MM.1S (cell line): Measurements from ENCODE around the gene DXO.
"Not testable (repeated sequence)": the region's sequence is repeated elsewhere in the genome, so short reads cannot be mapped to it uniquely, and the experiment has no call there.

Experiments
- DNase-seq: peaks from one replicate; pipeline ENCODE4 v3.0.0-alpha.2; 2015
- H2AFZ ChIP-seq: fragments of 300-600 bp; sonication (generic); 2 replicates; pipeline ENCODE4 v1.6.0; 2016; ENCODE audit warnings: antibody characterized with exemption, low read length
- H3F3A ChIP-seq: fragments of 300-600 bp; sonication (generic); 2 replicates; pipeline ENCODE4 v1.6.1; 2016; ENCODE audit warnings: mild to moderate bottlenecking, antibody characterized with exemption, low read length, moderate library complexity, mixed read lengths; ENCODE audit not compliant: insufficient read depth
- H3K27ac ChIP-seq: fragments of 300-600 bp; sonication (generic); 2 replicates; pipeline ENCODE4 v1.5.1; 2016; ENCODE audit warnings: mild to moderate bottlenecking, low read length
- H3K27me3 ChIP-seq: fragments of 300-600 bp; sonication (generic); replicated peaks from 2 replicates; pipeline ENCODE4 v1.6.0; 2016; ENCODE audit warnings: low read length; ENCODE audit not compliant: insufficient read depth
- H3K36me3 ChIP-seq: fragments of 300-600 bp; sonication (generic); replicated peaks from 2 replicates; pipeline ENCODE4 v1.6.1; 2016; ENCODE audit warnings: mild to moderate bottlenecking, low read length, mixed read lengths; ENCODE audit not compliant: insufficient read depth
- H3K4me1 ChIP-seq: fragments of 300-600 bp; sonication (generic); 2 replicates; pipeline ENCODE4 v1.6.1; 2016; ENCODE audit warnings: low read length, mixed read lengths
- H3K4me2 ChIP-seq: fragments of 300-600 bp; sonication (generic); 2 replicates; pipeline ENCODE4 v1.6.0; 2016; ENCODE audit warnings: low read depth, low read length
- H3K4me3 ChIP-seq: fragments of 300-600 bp; sonication (generic); 2 replicates; pipeline ENCODE4 v1.5.1; 2016; ENCODE audit warnings: low read length, mixed read lengths
- H3K79me2 ChIP-seq: fragments of 300-600 bp; sonication (generic); 2 replicates; pipeline ENCODE4 v1.6.1; 2016; ENCODE audit warnings: mixed run types, low read length, mixed read lengths
- H3K9ac ChIP-seq: fragments of 300-600 bp; sonication (generic); 2 replicates; pipeline ENCODE4 v1.6.1; 2016; ENCODE audit warnings: low read length, mixed read lengths
- H3K9me2 ChIP-seq: fragments of 300-600 bp; sonication (generic); replicated peaks from 2 replicates; pipeline ENCODE4 v1.6.1; 2016; ENCODE audit warnings: mild to moderate bottlenecking, low read length, mixed read lengths; ENCODE audit not compliant: insufficient read depth
- H3K9me3 ChIP-seq: fragments of 300-600 bp; sonication (generic); replicated peaks from 2 replicates; pipeline ENCODE4 v1.6.1; 2016; ENCODE audit warnings: mild to moderate bottlenecking, low read length, mixed read lengths; ENCODE audit not compliant: insufficient read depth
- H4K20me1 ChIP-seq: fragments of 300-600 bp; sonication (generic); 2 replicates; pipeline ENCODE4 v1.6.1; 2016; ENCODE audit warnings: mild to moderate bottlenecking, low read length, moderate library complexity, mixed read lengths; ENCODE audit not compliant: insufficient read depth

DXO gene

GRCh38 chr6:32008616-32009015 is 36.7 kb upstream of the DXO start:
- H3K4me3 ChIP-seq, H3F3A ChIP-seq, H2AFZ ChIP-seq, H3K4me2 ChIP-seq, H3K27ac ChIP-seq, H3K36me3 ChIP-seq, H3K27me3 ChIP-seq, H4K20me1 ChIP-seq, H3K79me2 ChIP-seq, H3K9ac ChIP-seq, H3K9me2 ChIP-seq, H3K4me1 ChIP-seq, H3K9me3 ChIP-seq: not testable (repeated sequence)
- DNase-seq = peak; percentile 5

GRCh38 chr6:32008037-32008436 is 36.1 kb upstream of the DXO start:
- not testable (repeated sequence) for H3K9ac ChIP-seq, H3K27ac ChIP-seq, H3K4me3 ChIP-seq, H3K79me2 ChIP-seq, H3K9me3 ChIP-seq, H3K4me2 ChIP-seq, H3K4me1 ChIP-seq, H3K27me3 ChIP-seq, H3K36me3 ChIP-seq, DNase-seq, H3K9me2 ChIP-seq, H3F3A ChIP-seq, H4K20me1 ChIP-seq, H2AFZ ChIP-seq

- not testable (repeated sequence) for H3K4me3 ChIP-seq, H3K4me2 ChIP-seq, H3K9me2 ChIP-seq, H3K79me2 ChIP-seq, H3K27ac ChIP-seq, H3K9me3 ChIP-seq, DNase-seq, H3K27me3 ChIP-seq, H3F3A ChIP-seq, H4K20me1 ChIP-seq, H2AFZ ChIP-seq, H3K36me3 ChIP-seq, H3K9ac ChIP-seq, H3K4me1 ChIP-seq
Observed at GRCh38 chr6:32007086-32007485, 35.1 kb upstream of the DXO start.

- not testable (repeated sequence) for H3F3A ChIP-seq, H3K4me3 ChIP-seq, H3K9me2 ChIP-seq, H2AFZ ChIP-seq, H3K27ac ChIP-seq, H3K4me2 ChIP-seq, H3K36me3 ChIP-seq, H3K9ac ChIP-seq, H3K9me3 ChIP-seq, H4K20me1 ChIP-seq, H3K4me1 ChIP-seq, DNase-seq, H3K79me2 ChIP-seq, H3K27me3 ChIP-seq
Observed at GRCh38 chr6:32005991-32006529, 34.1 kb upstream of the DXO start.

GRCh38 chr6:32005538-32005880 is 33.6 kb upstream of the DXO start:
- DNase-seq, H3K9ac ChIP-seq, H3K27ac ChIP-seq, H3K4me1 ChIP-seq, H3K9me3 ChIP-seq, H3K4me3 ChIP-seq, H3F3A ChIP-seq, H3K27me3 ChIP-seq, H3K79me2 ChIP-seq, H3K9me2 ChIP-seq, H2AFZ ChIP-seq, H3K4me2 ChIP-seq, H4K20me1 ChIP-seq, H3K36me3 ChIP-seq: not testable (repeated sequence)

GRCh38 chr6:32004864-32005537 is 33.1 kb upstream of the DXO start:
- not testable (repeated sequence) for H3F3A ChIP-seq, H3K27me3 ChIP-seq, H3K4me1 ChIP-seq, H3K9ac ChIP-seq, H3K9me3 ChIP-seq, H4K20me1 ChIP-seq, H3K9me2 ChIP-seq, H3K4me2 ChIP-seq, H3K79me2 ChIP-seq, H3K27ac ChIP-seq, DNase-seq, H2AFZ ChIP-seq, H3K36me3 ChIP-seq, H3K4me3 ChIP-seq

- not testable (repeated sequence) for H3K9me2 ChIP-seq, H3K4me3 ChIP-seq, H3K9me3 ChIP-seq, H3K36me3 ChIP-seq, H4K20me1 ChIP-seq, H3K27me3 ChIP-seq, H3F3A ChIP-seq, H3K4me2 ChIP-seq, DNase-seq, H3K9ac ChIP-seq, H3K4me1 ChIP-seq, H3K79me2 ChIP-seq, H3K27ac ChIP-seq, H2AFZ ChIP-seq
Observed at GRCh38 chr6:32004393-32004792, 32.5 kb upstream of the DXO start.

- not testable (repeated sequence) for H3K9me2 ChIP-seq
Observed at GRCh38 chr6:32003301-32003700, 31.4 kb upstream of the DXO start.

More at GRCh38 chr6:32003301-32003700, 31.4 kb upstream of the DXO start:
- not testable (repeated sequence) for H3K79me2 ChIP-seq, H4K20me1 ChIP-seq, H3K9me3 ChIP-seq, H3K27me3 ChIP-seq, H3K4me3 ChIP-seq, H3F3A ChIP-seq, H2AFZ ChIP-seq, H3K4me2 ChIP-seq, DNase-seq, H3K4me1 ChIP-seq, H3K27ac ChIP-seq, H3K36me3 ChIP-seq, H3K9ac ChIP-seq
